GM12878 (cell line): ENCODE measurements around the gene PRKCE. TPM values are rescaled to one million over a fixed set of nuclear protein-coding genes. Genes with fewer than 3 reads are reported as not detected.

Experiments used
- ATAC-seq: fragments of 200-7000 bp; cut with Tn5 transposase; 3 replicates; pipeline ENCODE4 v1.9.1; 2020; ENCODE audit warnings: mild to moderate bottlenecking, moderate library complexity
- BruUV-seq: library from RNA; stranded (reverse); fragments of 400-500 nt; replicated peaks from 2 replicates; lab custom pipeline; 2021; lab: Mats Ljungman, UMichigan
- CTCF ChIA-PET: fragments of 300-600 bp; sonication (Branson Sonifier 250); formaldehyde crosslinking; extraction: SDS; loops from one replicate; lab custom pipeline; 2021; ENCODE audit warnings: inconsistent platforms; lab: Yijun Ruan, JAX
- POLR2A ChIA-PET: fragments of 350-600 bp; formaldehyde crosslinking; extraction: SDS; loops from one replicate; lab custom pipeline; 2021; ENCODE audit warnings: inconsistent platforms; lab: Charles Lee
- RAD21 ChIA-PET: fragments of 300-600 bp; sonication (Branson Sonifier 250); formaldehyde crosslinking; loops from one replicate; lab custom pipeline; 2023; ENCODE audit warnings: antibody characterized with exemption; ENCODE audit not compliant: unreplicated experiment; lab: Charles Lee
- SMC1A ChIA-PET: fragments of 300-600 bp; sonication (Branson Sonifier 250); formaldehyde crosslinking; loops from one replicate; lab custom pipeline; 2023; ENCODE audit not compliant: unreplicated experiment, uncharacterized antibody; lab: Charles Lee
- DNase-seq: peaks from one replicate; pipeline ENCODE4 v3.0.0-alpha.2; 2011; ENCODE audit warnings: low read depth, low spot score
- FAIRE-seq: peaks from 3 replicates; lab custom pipeline; 2011; peaks lifted over from hg19 to GRCh38; lab: Jason Lieb, UNC
- H2AFZ ChIP-seq: 2 replicates; pipeline ENCODE4 v1.6.0; 2011; ENCODE audit warnings: low read depth, low read length, control low read depth; ENCODE audit not compliant: control insufficient read depth
- H3K27ac ChIP-seq: 2 replicates; pipeline ENCODE4 v1.5.1; 2011; ENCODE audit warnings: control low read depth; ENCODE audit not compliant: control insufficient read depth, insufficient read depth
- H3K27me3 ChIP-seq, 2 experiments: replicated peaks in 1 of 2; 2 replicates each; pipeline versions ENCODE4 v1.6.0 to v1.6.1; 2011; ENCODE audit warnings: low read length in 1 of 2; ENCODE audit not compliant: control insufficient read depth in 2 of 2, insufficient read depth in 2 of 2
- H3K36me3 ChIP-seq, 2 experiments: 2 replicates each; pipeline ENCODE4 v1.5.1; 2011; ENCODE audit warnings: low read length in 1 of 2; ENCODE audit not compliant: control insufficient read depth in 2 of 2, insufficient read depth in 2 of 2
- H3K4me1 ChIP-seq: 2 replicates; pipeline ENCODE4 v1.6.1; 2011; ENCODE audit warnings: mild to moderate bottlenecking, low read length, moderate library complexity, mixed read lengths; ENCODE audit not compliant: control insufficient read depth, insufficient read depth
- H3K4me2 ChIP-seq: 2 replicates; pipeline ENCODE4 v1.6.0; 2011; ENCODE audit warnings: control low read depth; ENCODE audit not compliant: control insufficient read depth, insufficient read depth
- H3K4me3 ChIP-seq: fragments of 200-600 bp; sonication (generic); 2 replicates; pipeline ENCODE4 v1.5.1; 2016
- H3K79me2 ChIP-seq: 2 replicates; pipeline ENCODE4 v1.6.0; 2011; ENCODE audit warnings: low read length; ENCODE audit not compliant: control insufficient read depth, insufficient read depth
- H3K9ac ChIP-seq: 2 replicates; pipeline ENCODE4 v1.8.0; 2011; ENCODE audit warnings: low read length, control low read depth, mixed read lengths; ENCODE audit not compliant: control insufficient read depth, insufficient read depth
- H3K9me3 ChIP-seq: replicated peaks from 3 replicates; pipeline ENCODE4 v1.5.1; 2011; ENCODE audit warnings: mild to moderate bottlenecking, low read length; ENCODE audit not compliant: control insufficient read depth, insufficient read depth
- H4K20me1 ChIP-seq: 2 replicates; pipeline ENCODE4 v1.6.0; 2011; ENCODE audit not compliant: control insufficient read depth, insufficient read depth
- ATF2 ChIP-seq: IDR thresholded peaks from 2 replicates; pipeline ENCODE4 v1.6.1; 2012; ENCODE audit warnings: low read length, inconsistent platforms
- BCL3 ChIP-seq: IDR thresholded peaks from 2 replicates; pipeline ENCODE4 v1.6.1; 2011; ENCODE audit warnings: borderline replicate concordance, low read depth, mild to moderate bottlenecking, moderate library complexity, low read length; ENCODE audit not compliant: insufficient read depth, poor library complexity, severe bottlenecking
- BHLHE40 ChIP-seq, 2 experiments: fragments of 450-650 bp in 1 of 2; IDR thresholded peaks; 2 replicates each; pipeline ENCODE4 v1.6.1; 2011 to 2017; ENCODE audit warnings: low read depth in 2 of 2, borderline replicate concordance in 1 of 2, improper control_type of control experiment in 1 of 2, low read length in 1 of 2, mild to moderate bottlenecking in 1 of 2
- CBX5 ChIP-seq: sonication (generic); IDR thresholded peaks from 2 replicates; pipeline ENCODE4 v1.6.1; 2016; ENCODE audit warnings: low read depth, moderate library complexity, mild to moderate bottlenecking, inconsistent platforms
- CEBPB ChIP-seq, 2 experiments: fragments of 150-350 bp in 1 of 2; IDR thresholded peaks; 2 replicates each; pipeline ENCODE4 v1.6.1; 2012 to 2014; ENCODE audit warnings: low read depth in 2 of 2, low read length in 2 of 2, borderline replicate concordance in 1 of 2, inconsistent platforms in 1 of 2
- NFXL1 ChIP-seq: fragments of 450-650 bp; IDR thresholded peaks from 2 replicates; pipeline ENCODE4 v1.6.1; 2017; ENCODE audit warnings: antibody characterized with exemption, mild to moderate bottlenecking, borderline replicate concordance
- POU2F2 ChIP-seq: IDR thresholded peaks from 3 replicates; pipeline ENCODE4 v1.6.1; 2011; ENCODE audit warnings: low read depth, mild to moderate bottlenecking, low read length, borderline replicate concordance
- SMAD5 ChIP-seq: IDR thresholded peaks from 2 replicates; pipeline ENCODE4 v1.6.1; 2016; ENCODE audit warnings: antibody characterized with exemption, low read depth
- SMARCA5 ChIP-seq: fragments of 450-650 bp; IDR thresholded peaks from 2 replicates; pipeline ENCODE4 v1.6.1; 2017; ENCODE audit warnings: mild to moderate bottlenecking
- ZBTB11 ChIP-seq: fragments of 450-650 bp; formaldehyde crosslinking; IDR thresholded peaks from 2 replicates; pipeline ENCODE4 v1.5.0; 2022; ENCODE audit warnings: mild to moderate bottlenecking, missing genetic modification characterization
- ZBTB40 ChIP-seq: fragments of 450-650 bp; IDR thresholded peaks from 2 replicates; pipeline ENCODE4 v1.6.1; 2016; ENCODE audit warnings: mild to moderate bottlenecking, moderate library complexity, borderline replicate concordance
- WGBS: methylation state at CpG from one replicate; pipeline ENCODE4 v1.1.6; 2016; ENCODE audit warnings: low lambda C conversion rate; ENCODE audit not compliant: insufficient replicate concordance, insufficient coverage; ENCODE audit errors: missing lambda C conversion rate; 5-methylcytosine and 5-hydroxymethylcytosine counted together
- in situ Hi-C: fragments of 300-500 bp; cut with MboI; formaldehyde crosslinking; loops from 9 replicates; pipeline ENCODE4 v1.14.3; 2018; ENCODE audit warnings: mixed read lengths
- intact Hi-C: fragments of 100-400 bp; cut with micrococcal nuclease; formaldehyde crosslinking; loops from one replicate; pipeline ENCODE4 v1.14.2; 2022; ENCODE audit not compliant: unreplicated experiment
- polyA plus RNA-seq, 11 experiments: library from polyadenylated mRNA; depleted of rRNA in 4 of 11; unstranded in 6 of 11; stranded (reverse) in 5 of 11; fragments of >200 nt; fragmentation: Nextera tagmentation in 4 of 11; fragmentation: Illumina TruSeq in 1 of 11; extraction: Ambion mirVana in 4 of 11; extraction: Trizol in 1 of 11; gene quantifications; 1 replicate in 1 of 11; 2 replicates in 10 of 11; pipeline versions ENCODE4 v1.2.1 to v1.2.3, GENCODE V29; 2011 to 2016; ENCODE audit warnings: inconsistent platforms in 2 of 11, missing spikeins in 2 of 11, low read depth in 1 of 11
- total RNA-seq, 4 experiments: library from RNA; depleted of rRNA in 3 of 4; stranded (reverse); fragments of >200 nt in 3 of 4; fragmentation: Illumina TruSeq in 1 of 4; extraction: Trizol in 1 of 4; gene quantifications; 2 replicates each; pipeline versions ENCODE4 v1.2.1 to v1.2.3, GENCODE V29; 2013 to 2021

Gene PRKCE
- total and polyA plus RNA-seq, 10 of the 15 experiments (the other 5 are each of a cell fraction or from before 2014, with no cell fraction given), result 2.6 to 28.2 (median 11.3) TPM

- H3K4me2 ChIP-seq, result no peak overlapping the region
- FAIRE-seq (no peak), DNase-seq (no peak), ATAC-seq (no peak)
- no peaks in the 10 kb centered on the region for H4K20me1 ChIP-seq
- H3K27ac ChIP-seq, result no peak overlapping the region
- intact Hi-C loops, result no loop called here
- ChIA-PET CTCF (no interaction called here), SMC1A (interaction anchor here (1.2 kb wide), 1 partner anchor 9 kb away, joined by 4 read pairs; no protein-coding TSS in a partner anchor), RAD21 (interaction anchor here (0.7 kb wide), 1 partner anchor 277 kb away, joined by 5 read pairs; no protein-coding TSS in a partner anchor), POLR2A (no interaction called here)
- in situ Hi-C loops, result no loop called here
- no peaks in the 10 kb centered on the region for H3K9me3 ChIP-seq
- H2AFZ ChIP-seq, result no peak overlapping the region
- no peak overlapping the region for H3K9ac ChIP-seq
- H3K4me3 ChIP-seq, result no peak overlapping the region
- H3K4me1 ChIP-seq, result no peaks in the 10 kb centered on the region
- 56% methylated on average over 6 of the region's 6 CpGs for WGBS
- no peaks in the 10 kb centered on the region for H3K79me2 ChIP-seq
- no peaks in the 10 kb centered on the region for H3K27me3 ChIP-seq
- no peaks in the 10 kb centered on the region for H3K36me3 ChIP-seq
- BruUV-seq, result no TSS peak
- no peak for TF ChIP-seq ATF2
- TF ChIP-seq SMAD5, result no peak
- TF ChIP-seq ZBTB40, result no peak
- TF ChIP-seq ZBTB11 (CRISPR knock-in tag), result no peak
- TF ChIP-seq BCL3, result no peak
- TF ChIP-seq CBX5, result no peak
- TF ChIP-seq CEBPB (IDR thresholded peaks at IDR 0.05; ENCODE audit: borderline replicate concordance in 1 of 2, low read depth in 2 of 2, low read length in 2 of 2), result no peak
- no peak for TF ChIP-seq SMARCA5
- no peak for TF ChIP-seq BHLHE40 (IDR thresholded peaks at IDR 0.05; ENCODE audit: borderline replicate concordance in 1 of 2, low read depth in 2 of 2, low read length in 1 of 2)
- TF ChIP-seq POU2F2, result no peak
- no peak for TF ChIP-seq NFXL1
Measured at GRCh38 chr2:46135958-46136357, 484.5 kb downstream of the PRKCE start.
